ENCODE measurements around the gene LIPA. TPM values are rescaled to one million over a fixed set of nuclear protein-coding genes. Genes with fewer than 3 reads are reported as not detected.
"Not testable (repeated sequence)": the region's sequence is repeated elsewhere in the genome, so short reads cannot be mapped to it uniquely, and the experiment has no call there.

Gene LIPA
- total and polyA plus RNA-seq, 2 donors, result 49.1 to 63.0 TPM

- no peak overlapping the region for H3K27ac ChIP-seq (ENCODE audit: low read depth)
- no peak overlapping the region for H3K4me3 ChIP-seq (ENCODE audit: low read depth, low read length)
- no peak for DNase-seq (ENCODE audit: extremely low spot score)
- WGBS, result 59% methylated on average over 6 of the region's 6 CpGs
- H3K36me3 ChIP-seq (ENCODE audit: insufficient read depth), result no peaks in the 10 kb centered on the region
- H3K4me1 ChIP-seq (ENCODE audit: insufficient read depth), result no peaks in the 10 kb centered on the region
Observed at GRCh38 chr10:89204621-89205185, 46.9 kb downstream of the LIPA start.

GRCh38 chr10:89203237-89203636 is 48.3 kb downstream of the LIPA start:
- Histone ChIP-seq H3K4me1 (ENCODE audit: insufficient read depth) (no peaks in the 10 kb centered on the region), H3K36me3 (ENCODE audit: insufficient read depth) (no peaks in the 10 kb centered on the region), H3K4me3 (ENCODE audit: low read depth, low read length) (no peak overlapping the region), H3K27ac (ENCODE audit: low read depth) (no peak overlapping the region)
- no peak for DNase-seq (ENCODE audit: extremely low spot score)
- 81% methylated on average over 1 of the region's 1 CpG for WGBS

GRCh38 chr10:89202033-89202425 is 49.5 kb downstream of the LIPA start:
- H3K4me3 ChIP-seq (ENCODE audit: low read depth, low read length), result no peak overlapping the region
- H3K36me3 ChIP-seq (ENCODE audit: insufficient read depth), result no peaks in the 10 kb centered on the region
- no peak for DNase-seq (ENCODE audit: extremely low spot score)
- no peak overlapping the region for H3K27ac ChIP-seq (ENCODE audit: low read depth)
- H3K4me1 ChIP-seq (ENCODE audit: insufficient read depth), result no peaks in the 10 kb centered on the region
- 78% methylated on average over 2 of the region's 2 CpGs for WGBS

GRCh38 chr10:89201345-89202032 is 50.1 kb downstream of the LIPA start:
- no peak overlapping the region for H3K27ac ChIP-seq (ENCODE audit: low read depth)
- no peak overlapping the region for H3K4me3 ChIP-seq (ENCODE audit: low read depth, low read length)
- no peaks in the 10 kb centered on the region for H3K36me3 ChIP-seq (ENCODE audit: insufficient read depth)
- WGBS, result 75% methylated on average over 7 of the region's 7 CpGs
- H3K4me1 ChIP-seq (ENCODE audit: insufficient read depth), result no peaks in the 10 kb centered on the region
- DNase-seq (ENCODE audit: extremely low spot score), result no peak

GRCh38 chr10:89197473-89197872 is 54.1 kb downstream of the LIPA start:
- H3K4me3 ChIP-seq (ENCODE audit: low read depth, low read length), result no peak overlapping the region
- no peaks in the 10 kb centered on the region for H3K36me3 ChIP-seq (ENCODE audit: insufficient read depth)
- H3K27ac ChIP-seq (ENCODE audit: low read depth), result no peak overlapping the region
- DNase-seq (ENCODE audit: extremely low spot score), result no peak
- WGBS, result 67% methylated on average over 4 of the region's 4 CpGs
- H3K4me1 ChIP-seq (ENCODE audit: insufficient read depth), result no peaks in the 10 kb centered on the region

- H3K4me3 ChIP-seq (ENCODE audit: low read depth, low read length); DNase-seq (ENCODE audit: extremely low spot score); H3K4me1 ChIP-seq (ENCODE audit: insufficient read depth); H3K36me3 ChIP-seq (ENCODE audit: insufficient read depth); H3K27ac ChIP-seq (ENCODE audit: low read depth): not testable (repeated sequence)
- WGBS, result 96% methylated on average over 3 of the region's 3 CpGs
Observed at GRCh38 chr10:89191301-89191700, 60.3 kb downstream of the LIPA start.

GRCh38 chr10:89189211-89189734 is 62.3 kb downstream of the LIPA start:
- no peak for DNase-seq (ENCODE audit: extremely low spot score)
- H3K4me3 ChIP-seq (ENCODE audit: low read depth, low read length), result no peak overlapping the region
- 88% methylated on average over 2 of the region's 2 CpGs for WGBS

GRCh38 chr10:89185658-89186057 is 65.9 kb downstream of the LIPA start:
- DNase-seq (ENCODE audit: extremely low spot score), result no peak
- H3K27ac ChIP-seq (ENCODE audit: low read depth), result no peak overlapping the region
- H3K4me3 ChIP-seq (ENCODE audit: low read depth, low read length), result no peak overlapping the region
- H3K36me3 ChIP-seq (ENCODE audit: insufficient read depth), result no peaks in the 10 kb centered on the region
- no peaks in the 10 kb centered on the region for H3K4me1 ChIP-seq (ENCODE audit: insufficient read depth)

More at GRCh38 chr10:89189211-89189734, 62.3 kb downstream of the LIPA start:
- no peaks in the 10 kb centered on the region for H3K4me1 ChIP-seq (ENCODE audit: insufficient read depth)
- no peaks in the 10 kb centered on the region for H3K36me3 ChIP-seq (ENCODE audit: insufficient read depth)
- no peak overlapping the region for H3K27ac ChIP-seq (ENCODE audit: low read depth)

- Histone ChIP-seq H3K27ac (ENCODE audit: low read depth) (no peak overlapping the region), H3K4me3 (ENCODE audit: low read depth, low read length) (no peak overlapping the region)
- 60% methylated on average over 3 of the region's 3 CpGs for WGBS
Observed at GRCh38 chr10:89184638-89185037, 66.9 kb downstream of the LIPA start.

GRCh38 chr10:89183571-89183970 is 68.0 kb downstream of the LIPA start:
- Histone ChIP-seq H3K4me1 (ENCODE audit: insufficient read depth) (no peaks in the 10 kb centered on the region), H3K27ac (ENCODE audit: low read depth) (no peak overlapping the region), H3K4me3 (ENCODE audit: low read depth, low read length) (no peak overlapping the region), H3K36me3 (ENCODE audit: insufficient read depth) (no peaks in the 10 kb centered on the region)
- DNase-seq (ENCODE audit: extremely low spot score), result no peak

More at GRCh38 chr10:89184638-89185037, 66.9 kb downstream of the LIPA start:
- Histone ChIP-seq H3K4me1 (ENCODE audit: insufficient read depth) (no peaks in the 10 kb centered on the region), H3K36me3 (ENCODE audit: insufficient read depth) (no peaks in the 10 kb centered on the region)
- DNase-seq (ENCODE audit: extremely low spot score), result no peak

- Histone ChIP-seq H3K4me1 (ENCODE audit: insufficient read depth) (no peaks in the 10 kb centered on the region), H3K4me3 (ENCODE audit: low read depth, low read length) (no peak overlapping the region), H3K36me3 (ENCODE audit: insufficient read depth) (no peaks in the 10 kb centered on the region), H3K27ac (ENCODE audit: low read depth) (no peak overlapping the region)
- 91% methylated on average over 2 of the region's 2 CpGs for WGBS
- no peak for DNase-seq (ENCODE audit: extremely low spot score)
Observed at GRCh38 chr10:89182894-89183293, 68.7 kb downstream of the LIPA start.

- Histone ChIP-seq H3K4me3 (ENCODE audit: low read depth, low read length) (no peak overlapping the region), H3K4me1 (ENCODE audit: insufficient read depth) (no peaks in the 10 kb centered on the region), H3K27ac (ENCODE audit: low read depth) (no peak overlapping the region), H3K36me3 (ENCODE audit: insufficient read depth) (no peaks in the 10 kb centered on the region)
- no peak for DNase-seq (ENCODE audit: extremely low spot score)
Observed at GRCh38 chr10:89175816-89176215, 75.8 kb downstream of the LIPA start.

- Histone ChIP-seq H3K4me1 (ENCODE audit: insufficient read depth) (no peaks in the 10 kb centered on the region), H3K27ac (ENCODE audit: low read depth) (no peak overlapping the region), H3K36me3 (ENCODE audit: insufficient read depth) (no peaks in the 10 kb centered on the region), H3K4me3 (ENCODE audit: low read depth, low read length) (no peak overlapping the region)
- DNase-seq (ENCODE audit: extremely low spot score), result no peak
Observed at GRCh38 chr10:89173075-89173474, 78.5 kb downstream of the LIPA start.

- Histone ChIP-seq H3K36me3 (ENCODE audit: insufficient read depth) (no peaks in the 10 kb centered on the region), H3K4me3 (ENCODE audit: low read depth, low read length) (no peak overlapping the region), H3K27ac (ENCODE audit: low read depth) (no peak overlapping the region), H3K4me1 (ENCODE audit: insufficient read depth) (no peaks in the 10 kb centered on the region)
- 83% methylated on average over 4 of the region's 4 CpGs for WGBS
- DNase-seq (ENCODE audit: extremely low spot score), result no peak
Observed at GRCh38 chr10:89171996-89172395, 79.6 kb downstream of the LIPA start.
